ENCODE measurements around the gene CXCL8.
"Not testable (repeated sequence)": the region's sequence is repeated elsewhere in the genome, so short reads cannot be mapped to it uniquely, and the experiment has no call there.

Gene CXCL8

GRCh38 chr4:73740353-73740778 lies at the start of gene CXCL8:
TSS of gene CXCL8 (plus strand) at chr4:73740569. CDS start at chr4:73740659, 90 bp downstream.
- DNase-seq: peak in 17 of 56 donors; percentile 1 to 46 (median 9)

GRCh38 chr4:73691201-73691600 lies 49.2 kb upstream of the CXCL8 start:
- DNase-seq: not testable (repeated sequence)

- DNase-seq: no peak
Measured at GRCh38 chr4:73691759-73692158, 48.6 kb upstream of the CXCL8 start.

- DNase-seq: no peak
Measured at GRCh38 chr4:73692254-73692653, 48.1 kb upstream of the CXCL8 start.

- DNase-seq: no peak
Measured at GRCh38 chr4:73692701-73693100, 47.7 kb upstream of the CXCL8 start.

GRCh38 chr4:73693811-73694210 lies 46.6 kb upstream of the CXCL8 start:
- DNase-seq: no peak

GRCh38 chr4:73698217-73698616 lies 42.2 kb upstream of the CXCL8 start:
- DNase-seq: no peak

- no peak for DNase-seq
Measured at GRCh38 chr4:73701116-73701515, 39.3 kb upstream of the CXCL8 start.

- DNase-seq: no peak
Measured at GRCh38 chr4:73702796-73703287, 37.5 kb upstream of the CXCL8 start.

GRCh38 chr4:73703320-73703719 lies 37.0 kb upstream of the CXCL8 start:
- no peak for DNase-seq

- peak in 1 of 56 donors; percentile 3 for DNase-seq
Measured at GRCh38 chr4:73704314-73705055, 35.9 kb upstream of the CXCL8 start.

GRCh38 chr4:73705056-73705432 lies 35.3 kb upstream of the CXCL8 start:
- no peak for DNase-seq

GRCh38 chr4:73705721-73706120 lies 34.6 kb upstream of the CXCL8 start:
- no peak for DNase-seq

GRCh38 chr4:73706811-73707210 lies 33.6 kb upstream of the CXCL8 start:
- no peak for DNase-seq

GRCh38 chr4:73707269-73707875 lies 33.0 kb upstream of the CXCL8 start:
- DNase-seq: no peak

- DNase-seq: no peak
Measured at GRCh38 chr4:73707918-73708577, 32.3 kb upstream of the CXCL8 start.

- DNase-seq: no peak
Measured at GRCh38 chr4:73709451-73710033, 30.8 kb upstream of the CXCL8 start.

GRCh38 chr4:73710094-73710493 lies 30.3 kb upstream of the CXCL8 start:
- no peak for DNase-seq

- DNase-seq: no peak
Measured at GRCh38 chr4:73711989-73712388, 28.4 kb upstream of the CXCL8 start.

GRCh38 chr4:73713650-73714049 lies 26.7 kb upstream of the CXCL8 start:
- no peak for DNase-seq

GRCh38 chr4:73714647-73715046 lies 25.7 kb upstream of the CXCL8 start:
- DNase-seq: no peak

GRCh38 chr4:73715659-73716058 lies 24.7 kb upstream of the CXCL8 start:
- no peak for DNase-seq
